CD4-positive, alpha-beta T cell treated with Interleukin-6 for 4 hours (primary cell): Measurements from ENCODE around the gene GTF3C5.
"Not testable (repeated sequence)": the region's sequence is repeated elsewhere in the genome, so short reads cannot be mapped to it uniquely, and the experiment has no call there.

ENCODE experiments used
- DNase-seq: peaks from one replicate; pipeline ENCODE4 v3.0.0-alpha.2; 2020; ENCODE audit warnings: mixed read lengths

Gene GTF3C5

GRCh38 chr9:133055788-133056420 is 25.1 kb downstream of the GTF3C5 start:
- no peak for DNase-seq

DNA sequence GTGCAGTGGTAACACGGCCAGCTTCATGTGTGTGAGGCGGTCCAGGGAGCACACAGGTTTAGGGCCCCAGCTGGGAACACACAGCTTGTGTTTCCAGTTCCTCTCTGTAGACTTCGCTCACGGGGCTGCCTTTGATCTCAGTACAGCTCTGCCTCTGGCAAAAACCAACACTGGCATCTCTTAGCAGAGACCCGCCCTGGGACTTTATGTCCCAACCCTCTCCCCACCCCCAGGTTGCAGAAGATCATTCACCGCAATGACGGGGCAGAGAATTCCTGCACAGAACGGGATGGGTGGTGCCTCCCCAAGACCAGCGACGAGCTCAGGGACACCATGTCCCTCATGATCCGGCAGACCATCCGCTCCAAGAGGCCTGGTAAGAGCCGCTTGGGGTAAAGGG is 25.7 kb downstream of the GTF3C5 start:
- peak; percentile 34 for DNase-seq

- DNase-seq: peak; percentile 61
Measured at GRCh38 chr9:133057006-133057405, 26.2 kb downstream of the GTF3C5 start.

DNA sequence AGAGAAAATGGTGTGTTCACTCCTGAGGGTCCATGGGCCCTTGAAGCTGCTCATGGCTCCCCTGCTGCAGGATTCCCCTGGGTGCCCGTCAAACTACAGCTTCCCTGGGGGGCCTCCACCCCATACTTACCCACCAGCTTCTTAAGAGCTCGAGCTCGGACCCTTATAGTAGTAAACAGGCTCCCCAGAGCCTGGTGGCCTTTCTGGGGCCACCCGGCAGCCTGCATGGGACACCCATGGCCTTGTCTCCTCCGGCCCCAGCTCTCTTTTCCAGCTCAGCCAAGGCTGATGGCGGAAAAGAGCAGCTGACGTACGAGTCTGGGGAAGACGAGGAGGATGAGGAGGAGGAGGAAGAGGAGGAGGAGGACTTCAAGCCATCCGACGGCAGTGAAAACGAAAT is 26.8 kb downstream of the GTF3C5 start:
- no peak for DNase-seq

DNA sequence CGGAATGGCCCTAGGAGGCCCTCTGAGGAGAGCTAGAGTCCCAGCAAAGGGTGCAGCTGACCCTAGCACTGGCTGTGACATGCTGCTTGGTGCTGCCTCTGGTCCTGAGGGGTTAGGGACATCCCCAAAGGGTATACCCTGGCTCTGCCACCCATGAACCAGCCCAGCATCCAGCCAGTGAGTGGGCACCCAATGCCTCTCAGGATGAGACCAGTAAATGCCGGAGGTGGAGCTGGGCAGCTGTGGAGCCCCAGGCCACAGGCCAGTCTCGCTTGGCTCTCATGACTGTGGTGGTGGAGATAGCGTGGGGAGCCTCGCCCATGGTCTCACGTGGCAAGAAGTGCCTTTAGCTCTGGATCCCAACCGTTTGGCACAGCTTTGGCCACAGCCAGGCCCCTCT is 27.3 kb downstream of the GTF3C5 start:
- DNase-seq: no peak

DNA sequence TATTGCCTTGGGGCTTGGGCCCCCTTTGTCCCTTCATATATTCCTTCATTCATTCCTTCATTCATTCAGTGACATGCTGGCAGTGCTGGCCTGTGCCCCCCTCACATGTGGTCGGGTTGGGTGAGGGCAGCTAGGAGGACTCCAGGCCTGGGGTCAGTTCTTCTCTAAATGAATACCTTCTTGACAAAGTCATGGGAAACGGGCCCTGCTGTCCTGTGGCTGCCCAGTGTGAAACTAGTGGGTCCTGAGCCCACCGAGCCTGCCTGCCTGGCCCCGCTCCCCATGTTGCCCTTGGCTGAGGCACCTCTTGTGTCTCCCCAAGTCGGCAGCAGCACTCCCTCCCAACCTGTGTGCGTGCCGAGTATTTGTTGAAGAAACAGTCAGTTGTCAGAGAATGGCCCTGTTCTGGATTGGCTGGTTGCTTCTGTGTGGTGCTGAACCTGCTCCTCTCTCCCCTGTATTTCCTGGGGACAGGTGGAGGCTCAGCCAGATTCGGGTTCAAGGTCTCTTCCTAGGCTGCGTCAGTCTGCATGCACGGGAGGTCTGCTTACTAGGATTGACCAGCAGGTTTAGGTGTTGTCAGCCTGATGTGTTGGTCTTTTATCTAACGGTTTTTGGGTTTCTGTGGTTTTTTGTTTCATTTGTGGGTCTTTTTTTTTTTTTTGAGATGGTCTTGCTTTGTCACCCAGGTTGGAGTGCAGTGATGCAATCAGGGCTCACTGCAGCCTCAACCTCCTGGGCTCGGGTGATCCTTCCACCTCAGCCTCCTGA is 27.9 kb downstream of the GTF3C5 start:
- peak; percentile 16 for DNase-seq

DNA sequence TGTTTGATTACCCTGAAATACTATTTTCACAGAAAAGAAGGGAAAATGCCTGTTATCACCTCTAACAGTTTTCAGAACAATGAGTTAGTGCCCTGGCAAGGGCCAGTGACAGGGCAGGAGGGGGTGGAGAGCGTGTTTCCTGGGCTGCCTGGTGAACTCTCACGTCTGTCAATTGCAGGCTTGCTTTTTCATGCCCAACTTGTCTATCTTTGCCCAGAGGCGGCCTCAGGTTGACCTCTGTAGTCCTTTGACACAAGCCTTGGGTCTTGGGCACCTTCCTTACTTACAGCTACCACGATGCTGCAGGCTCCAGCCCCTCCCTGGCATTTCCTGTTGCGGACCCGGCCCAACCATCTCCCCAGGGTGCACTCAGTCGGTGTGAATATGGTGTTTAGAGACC is 28.8 kb downstream of the GTF3C5 start:
- peak; percentile 38 for DNase-seq

- peak; percentile 36 for DNase-seq
Measured at GRCh38 chr9:133060417-133060841, 29.6 kb downstream of the GTF3C5 start.

- DNase-seq: not testable (repeated sequence)
Measured at GRCh38 chr9:133061019-133061763, 30.4 kb downstream of the GTF3C5 start.

- DNase-seq: not testable (repeated sequence)
Measured at GRCh38 chr9:133061764-133062145, 31.0 kb downstream of the GTF3C5 start, which contains the start of gene CEL. CEL (plus strand) TSS chr9:133061981; CDS start chr9:133062003, 22 bp downstream.

DNA sequence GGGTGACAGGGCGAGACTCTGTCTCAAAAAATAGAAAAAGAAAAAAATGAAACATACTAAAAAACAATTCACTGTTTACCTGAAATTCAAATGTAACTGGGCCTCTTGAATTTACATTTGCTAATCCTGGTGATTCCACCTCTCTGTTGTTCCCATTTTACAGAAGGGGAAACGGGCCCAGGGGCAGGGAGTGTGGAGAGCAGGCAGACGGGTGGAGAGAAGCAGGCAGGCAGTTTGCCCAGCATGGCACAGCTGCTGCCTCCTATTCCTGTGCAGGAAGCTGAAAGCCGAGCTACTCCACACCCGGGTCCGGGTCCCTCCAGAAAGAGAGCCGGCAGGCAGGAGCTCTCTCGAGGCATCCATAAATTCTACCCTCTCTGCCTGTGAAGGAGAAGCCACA is 31.8 kb downstream of the GTF3C5 start:
- not testable (repeated sequence) for DNase-seq

DNA sequence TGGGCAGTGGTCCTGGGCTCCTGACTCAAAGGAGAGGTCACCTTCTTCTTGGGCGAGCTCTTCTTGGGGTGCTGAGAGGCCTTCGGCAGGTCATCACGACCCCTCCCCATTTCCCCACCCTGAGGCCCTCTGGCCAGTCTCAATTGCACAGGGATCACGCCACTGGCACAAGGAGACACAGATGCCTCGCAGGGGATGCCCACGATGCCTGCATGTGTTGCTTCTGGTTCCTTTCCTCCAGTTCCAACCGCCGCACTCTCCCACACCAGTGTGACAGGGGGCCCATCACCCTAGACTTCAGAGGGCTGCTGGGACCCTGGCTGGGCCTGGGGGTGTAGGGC is 32.3 kb downstream of the GTF3C5 start:
- DNase-seq: no peak

- no peak for DNase-seq
Measured at GRCh38 chr9:133063500-133064231, 32.9 kb downstream of the GTF3C5 start.

DNA sequence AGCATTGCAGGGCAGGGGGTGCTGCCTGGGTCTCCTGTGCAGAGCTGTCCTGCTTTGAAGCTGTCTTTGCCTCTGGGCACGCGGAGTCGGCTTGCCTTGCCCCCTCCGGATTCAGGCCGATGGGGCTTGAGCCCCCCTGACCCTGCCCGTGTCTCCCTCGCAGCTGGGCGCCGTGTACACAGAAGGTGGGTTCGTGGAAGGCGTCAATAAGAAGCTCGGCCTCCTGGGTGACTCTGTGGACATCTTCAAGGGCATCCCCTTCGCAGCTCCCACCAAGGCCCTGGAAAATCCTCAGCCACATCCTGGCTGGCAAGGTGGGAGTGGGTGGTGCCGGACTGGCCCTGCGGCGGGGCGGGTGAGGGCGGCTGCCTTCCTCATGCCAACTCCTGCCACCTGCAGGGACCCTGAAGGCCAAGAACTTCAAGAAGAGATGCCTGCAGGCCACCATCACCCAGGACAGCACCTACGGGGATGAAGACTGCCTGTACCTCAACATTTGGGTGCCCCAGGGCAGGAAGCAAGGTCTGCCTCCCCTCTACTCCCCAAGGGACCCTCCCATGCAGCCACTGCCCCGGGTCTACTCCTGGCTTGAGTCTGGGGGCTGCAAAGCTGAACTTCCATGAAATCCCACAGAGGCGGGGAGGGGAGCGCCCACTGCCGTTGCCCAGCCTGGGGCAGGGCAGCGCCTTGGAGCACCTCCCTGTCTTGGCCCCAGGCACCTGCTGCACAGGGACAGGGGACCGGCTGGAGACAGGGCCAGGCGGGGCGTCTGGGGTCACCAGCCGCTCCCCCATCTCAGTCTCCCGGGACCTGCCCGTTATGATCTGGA is 33.7 kb downstream of the GTF3C5 start:
- no peak for DNase-seq

DNA sequence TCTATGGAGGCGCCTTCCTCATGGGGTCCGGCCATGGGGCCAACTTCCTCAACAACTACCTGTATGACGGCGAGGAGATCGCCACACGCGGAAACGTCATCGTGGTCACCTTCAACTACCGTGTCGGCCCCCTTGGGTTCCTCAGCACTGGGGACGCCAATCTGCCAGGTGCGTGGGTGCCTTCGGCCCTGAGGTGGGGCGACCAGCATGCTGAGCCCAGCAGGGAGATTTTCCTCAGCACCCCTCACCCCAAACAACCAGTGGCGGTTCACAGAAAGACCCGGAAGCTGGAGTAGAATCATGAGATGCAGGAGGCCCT is 34.2 kb downstream of the GTF3C5 start:
- no peak for DNase-seq

- DNase-seq: no peak
Measured at GRCh38 chr9:133066181-133066983, 35.6 kb downstream of the GTF3C5 start.

DNA sequence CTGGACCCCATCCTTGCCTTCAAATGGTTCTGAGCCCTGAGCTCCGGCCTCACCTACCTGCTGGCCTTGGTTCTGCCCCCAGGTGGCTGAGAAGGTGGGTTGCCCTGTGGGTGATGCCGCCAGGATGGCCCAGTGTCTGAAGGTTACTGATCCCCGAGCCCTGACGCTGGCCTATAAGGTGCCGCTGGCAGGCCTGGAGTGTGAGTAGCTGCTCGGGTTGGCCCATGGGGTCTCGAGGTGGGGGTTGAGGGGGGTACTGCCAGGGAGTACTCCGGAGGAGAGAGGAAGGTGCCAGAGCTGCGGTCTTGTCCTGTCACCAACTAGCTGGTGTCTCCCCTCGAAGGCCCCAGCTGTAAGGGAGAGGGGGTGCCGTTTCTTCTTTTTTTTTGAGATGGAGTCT is 36.2 kb downstream of the GTF3C5 start:
- no peak for DNase-seq

- no peak for DNase-seq
Measured at GRCh38 chr9:133067813-133068212, 37.0 kb downstream of the GTF3C5 start.

DNA sequence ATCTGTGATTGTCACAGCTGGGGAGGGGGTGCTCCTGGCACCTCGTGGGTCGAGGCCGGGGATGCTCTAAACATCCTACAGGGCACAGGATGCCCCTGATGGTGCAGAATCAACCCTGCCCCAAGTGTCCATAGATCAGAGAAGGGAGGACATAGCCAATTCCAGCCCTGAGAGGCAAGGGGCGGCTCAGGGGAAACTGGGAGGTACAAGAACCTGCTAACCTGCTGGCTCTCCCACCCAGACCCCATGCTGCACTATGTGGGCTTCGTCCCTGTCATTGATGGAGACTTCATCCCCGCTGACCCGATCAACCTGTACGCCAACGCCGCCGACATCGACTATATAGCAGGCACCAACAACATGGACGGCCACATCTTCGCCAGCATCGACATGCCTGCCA is 37.6 kb downstream of the GTF3C5 start:
- not testable (repeated sequence) for DNase-seq

- not testable (repeated sequence) for DNase-seq
Measured at GRCh38 chr9:133070500-133070961, 39.7 kb downstream of the GTF3C5 start.

DNA sequence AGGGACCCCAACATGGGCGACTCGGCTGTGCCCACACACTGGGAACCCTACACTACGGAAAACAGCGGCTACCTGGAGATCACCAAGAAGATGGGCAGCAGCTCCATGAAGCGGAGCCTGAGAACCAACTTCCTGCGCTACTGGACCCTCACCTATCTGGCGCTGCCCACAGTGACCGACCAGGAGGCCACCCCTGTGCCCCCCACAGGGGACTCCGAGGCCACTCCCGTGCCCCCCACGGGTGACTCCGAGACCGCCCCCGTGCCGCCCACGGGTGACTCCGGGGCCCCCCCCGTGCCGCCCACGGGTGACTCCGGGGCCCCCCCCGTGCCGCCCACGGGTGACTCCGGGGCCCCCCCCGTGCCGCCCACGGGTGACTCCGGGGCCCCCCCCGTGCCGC is 40.2 kb downstream of the GTF3C5 start:
- DNase-seq: not testable (repeated sequence)
